ENCODE data around the gene KCNK3.

The KCNK3 gene

GRCh38 chr2:26715528-26716270, 23.2 kb downstream of the KCNK3 start:
- no peak for DNase-seq

DNA sequence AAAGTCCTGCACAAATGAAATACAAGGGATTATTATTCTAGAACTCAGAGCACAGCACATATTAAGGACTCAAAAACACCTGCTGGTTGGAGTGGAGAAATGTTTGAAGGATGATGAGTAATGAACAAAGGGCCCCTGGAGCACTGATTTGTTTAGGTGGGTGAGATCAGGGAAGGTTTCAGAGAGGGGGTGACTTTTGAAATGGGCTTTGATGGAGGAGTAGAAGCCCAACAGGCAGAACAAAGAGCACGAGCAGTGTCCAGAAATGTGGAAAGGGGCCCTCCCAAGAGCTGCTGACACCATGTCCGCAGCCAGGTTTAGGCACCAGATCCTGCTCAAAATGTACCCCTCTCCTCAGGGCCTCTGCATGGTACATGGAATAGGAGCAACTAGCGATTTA, 23.8 kb downstream of the KCNK3 start:
- DNase-seq: no peak

- no peak for DNase-seq
Measured at GRCh38 chr2:26716769-26717168, 24.2 kb downstream of the KCNK3 start.

DNA sequence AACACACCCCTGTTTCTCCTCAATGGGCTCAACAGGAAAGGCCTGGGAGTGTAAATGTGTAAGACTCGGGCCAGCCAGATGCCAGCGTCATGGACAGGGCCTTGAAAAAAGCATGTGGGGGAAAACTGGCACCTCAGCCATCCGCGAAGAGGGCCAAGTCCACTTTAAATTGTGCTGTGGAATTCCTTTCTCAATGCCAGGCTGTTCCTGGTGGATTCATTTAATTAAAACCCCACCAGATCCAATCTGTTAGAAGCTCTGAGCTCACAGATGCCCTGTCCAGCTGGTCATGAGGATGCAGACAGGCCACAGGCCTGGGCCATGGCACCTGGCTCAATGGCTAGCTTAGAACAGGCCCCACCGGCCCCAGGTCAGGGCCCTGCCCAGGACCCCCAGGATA, 24.8 kb downstream of the KCNK3 start:
- DNase-seq: no peak

- no peak for DNase-seq
Measured at GRCh38 chr2:26718949-26719686, 26.6 kb downstream of the KCNK3 start.

DNA sequence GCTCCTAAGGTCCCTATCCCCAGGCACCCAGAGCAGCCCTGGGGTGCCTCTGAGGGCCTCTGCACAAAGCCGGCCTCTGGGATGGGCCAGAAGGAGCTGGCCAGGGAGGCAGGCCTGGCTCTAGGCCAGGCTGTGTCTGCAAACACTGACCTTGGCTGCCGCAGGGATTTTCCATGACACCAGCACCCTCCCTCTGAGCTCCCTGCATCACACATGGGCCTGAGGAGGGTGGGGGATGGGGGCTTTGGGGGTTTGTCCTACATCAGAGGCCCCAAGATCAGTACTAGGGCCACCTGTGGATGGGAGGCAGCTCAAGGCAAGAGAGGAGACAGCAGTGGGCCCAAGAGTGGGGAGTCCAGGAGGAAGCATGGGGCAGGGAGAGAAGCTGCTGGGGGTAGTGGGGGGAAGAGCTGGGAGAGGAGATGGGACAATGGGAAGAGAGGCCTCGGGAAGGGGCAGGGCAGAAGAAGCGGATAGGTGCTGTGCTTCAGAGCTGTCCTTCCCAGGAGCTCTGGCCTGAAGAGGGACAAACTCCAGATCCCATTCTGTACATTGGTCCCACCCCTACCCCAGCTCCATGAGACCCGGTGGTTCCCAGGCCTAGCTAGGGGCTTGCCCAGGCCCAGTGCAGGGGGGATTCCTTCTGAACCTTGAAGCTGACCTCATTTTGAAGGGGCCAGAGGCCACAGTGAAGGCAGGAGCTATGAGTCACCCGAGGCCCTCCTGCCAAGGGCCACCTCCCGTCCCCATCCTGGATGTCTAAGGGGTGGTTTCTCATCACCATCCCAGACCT, 28.0 kb downstream of the KCNK3 start:
- DNase-seq: peak; percentile 24

- no peak for DNase-seq
Measured at GRCh38 chr2:26721115-26722032, 28.9 kb downstream of the KCNK3 start.

GRCh38 chr2:26722328-26722727, 29.8 kb downstream of the KCNK3 start:
- DNase-seq: no peak

- no peak for DNase-seq
Measured at GRCh38 chr2:26722911-26723310, 30.4 kb downstream of the KCNK3 start.

- DNase-seq: no peak
Measured at GRCh38 chr2:26723475-26723874, 31.0 kb downstream of the KCNK3 start.

GRCh38 chr2:26723991-26724750, 31.6 kb downstream of the KCNK3 start:
- DNase-seq: no peak

GRCh38 chr2:26724784-26725520, 32.4 kb downstream of the KCNK3 start:
- no peak for DNase-seq

DNA sequence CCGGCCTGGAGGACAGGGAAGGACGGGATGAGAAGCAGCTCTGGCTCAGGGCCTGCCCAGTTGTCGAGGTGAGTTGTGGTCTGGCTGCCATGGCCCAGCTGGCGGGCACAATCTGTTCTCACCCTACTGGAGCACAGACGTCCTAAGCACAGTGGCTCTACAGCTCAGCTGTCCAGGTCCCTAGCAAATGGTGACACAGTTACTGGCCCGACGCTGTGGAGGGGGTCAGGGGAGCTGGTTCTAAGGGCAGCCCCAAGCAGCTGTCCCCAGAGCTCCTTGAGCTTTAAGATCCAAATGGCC, 32.9 kb downstream of the KCNK3 start:
- no peak for DNase-seq

- no peak for DNase-seq
Measured at GRCh38 chr2:26726228-26726627, 33.7 kb downstream of the KCNK3 start.

GRCh38 chr2:26727641-26728561, 35.4 kb downstream of the KCNK3 start:
- no peak for DNase-seq

DNA sequence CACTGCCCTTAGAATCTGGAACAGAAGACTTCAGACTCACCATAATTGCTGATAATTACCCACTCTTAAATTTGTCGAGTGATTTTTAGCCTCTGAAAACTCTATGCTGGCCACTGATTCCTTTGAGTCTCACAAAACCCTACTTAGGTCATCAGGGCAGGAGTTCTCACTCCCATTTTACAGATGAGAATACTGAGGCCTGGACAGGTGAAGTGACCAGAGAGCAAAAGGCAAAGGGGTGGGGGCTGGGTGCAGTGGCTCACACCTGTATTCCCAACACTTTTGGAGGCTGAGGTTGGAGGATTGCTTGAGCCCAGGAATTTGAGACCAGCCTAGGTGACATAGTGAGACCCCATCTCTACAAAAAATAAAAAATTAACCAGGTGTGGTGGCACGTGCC, 36.8 kb downstream of the KCNK3 start:
- no peak for DNase-seq

DNA sequence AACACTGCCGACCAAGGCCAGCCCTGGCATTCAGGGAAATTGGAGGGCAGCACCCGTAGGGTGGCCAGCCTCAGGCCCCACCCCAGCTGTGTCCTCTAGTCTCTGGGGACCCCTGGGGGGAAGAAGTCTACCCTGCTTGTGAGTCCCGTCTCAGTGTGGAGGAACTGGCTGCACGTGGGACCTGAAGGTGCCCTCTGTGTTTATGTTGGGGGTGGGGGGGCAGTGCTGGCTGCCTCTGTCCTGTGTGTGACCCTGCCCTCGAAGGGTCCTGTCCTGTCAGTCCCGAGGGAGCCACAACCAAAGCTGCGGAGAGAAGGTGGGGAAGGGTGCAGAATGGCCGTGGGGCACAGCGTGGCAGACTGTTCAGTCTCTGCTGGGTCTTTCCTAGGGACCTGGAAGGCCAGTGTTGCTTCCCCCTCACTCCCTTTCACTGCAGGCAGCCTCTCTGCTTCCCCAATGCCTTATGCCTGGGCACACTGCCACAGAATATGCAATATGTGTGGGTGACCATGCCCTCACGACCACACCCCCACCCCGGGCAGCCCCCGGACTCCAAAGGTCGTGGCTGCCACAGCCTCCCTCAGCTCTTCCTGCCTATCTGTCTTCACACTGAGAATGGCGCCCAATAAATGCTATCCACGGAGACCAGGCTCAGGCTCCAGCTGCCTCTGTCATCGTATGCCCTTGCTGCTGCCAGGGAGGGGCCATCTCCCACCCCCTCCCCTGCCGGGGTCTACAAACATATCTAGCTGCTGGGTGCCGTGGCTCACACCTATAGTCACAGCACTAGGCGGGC, 38.2 kb downstream of the KCNK3 start:
- DNase-seq: no peak

GRCh38 chr2:26731714-26732113, 39.2 kb downstream of the KCNK3 start:
- DNase-seq: no peak

- no peak for DNase-seq
Measured at GRCh38 chr2:26732446-26732845, 39.9 kb downstream of the KCNK3 start.

Measured in NCI-H345 (cell line).